Natural killer cell (primary cell): ENCODE results near the gene FAM13B. TPM values are rescaled to one million over a fixed set of nuclear protein-coding genes. Genes with fewer than 3 reads are reported as not detected.

Experiments
- ATAC-seq, 3 donors: fragments of 150-1000 bp in 2 of 3; fragments of 200-7000 bp in 1 of 3; cut with Tn5 transposase; 1 replicate in 1 of 3; 2 replicates in 2 of 3; pipeline ENCODE4 v1.10.0; 2021; ENCODE audit warnings: mild to moderate bottlenecking in 2 of 3, moderate library complexity in 2 of 3
- DNase-seq, 2 donors: peaks; one replicate each; pipeline versions ENCODE4 v3.0.0 to v3.0.0-alpha.2; 2013 to 2021; ENCODE audit warnings: mixed read lengths in 1 of 2
- H3K27ac ChIP-seq: one replicate; pipeline ENCODE4 v1.5.1; 2013; ENCODE audit warnings: mild to moderate bottlenecking, low read length
- H3K27me3 ChIP-seq: one replicate; pipeline ENCODE4 v1.6.1; 2013; ENCODE audit warnings: low read length; ENCODE audit not compliant: control insufficient read depth, insufficient read depth
- H3K36me3 ChIP-seq: one replicate; pipeline ENCODE4 v1.6.1; 2013; ENCODE audit warnings: low read length; ENCODE audit not compliant: control insufficient read depth, insufficient read depth
- H3K4me1 ChIP-seq: one replicate; pipeline ENCODE4 v1.6.1; 2013; ENCODE audit warnings: low read length; ENCODE audit not compliant: control insufficient read depth, insufficient read depth
- H3K4me3 ChIP-seq: one replicate; pipeline ENCODE4 v1.5.1; 2013; ENCODE audit warnings: low read length
- H3K9me3 ChIP-seq: one replicate; pipeline ENCODE4 v1.6.1; 2013; ENCODE audit warnings: low read length; ENCODE audit not compliant: control insufficient read depth, insufficient read depth
- H3K27ac Mint-ChIP-seq, 2 donors: one replicate each; pipeline ENCODE4 v1.8.0; 2022; ENCODE audit warnings: mild to moderate bottlenecking in 2 of 2, mixed read lengths in 2 of 2, moderate library complexity in 1 of 2
- H3K27me3 Mint-ChIP-seq, 2 donors: one replicate each; pipeline ENCODE4 v1.8.0; 2022; ENCODE audit warnings: low read depth in 2 of 2, mixed read lengths in 2 of 2
- H3K36me3 Mint-ChIP-seq: one replicate; pipeline ENCODE4 v1.8.0; 2022; ENCODE audit warnings: mixed read lengths
- H3K4me1 Mint-ChIP-seq, 2 donors: one replicate each; pipeline ENCODE4 v1.8.0; 2022; ENCODE audit warnings: mixed read lengths in 2 of 2
- H3K4me3 Mint-ChIP-seq: one replicate; pipeline ENCODE4 v1.8.0; 2022; ENCODE audit warnings: mild to moderate bottlenecking, moderate library complexity, mixed read lengths
- H3K9me3 Mint-ChIP-seq, 2 donors: one replicate each; pipeline ENCODE4 v1.8.0; 2022; ENCODE audit warnings: mixed read lengths in 2 of 2
- CTCF ChIP-seq: fragments of 200-600 bp; IDR thresholded peaks from one replicate; pipeline ENCODE4 v1.8.0; 2022; ENCODE audit warnings: antibody characterized with exemption
- WGBS: methylation state at CpG from one replicate; pipeline ENCODE4 v1.1.7; 2013; ENCODE audit warnings: missing lambda C conversion rate; ENCODE audit not compliant: insufficient coverage; 5-methylcytosine and 5-hydroxymethylcytosine counted together
- intact Hi-C: fragments of 100-400 bp; cut with micrococcal nuclease; formaldehyde crosslinking; loops from one replicate; pipeline ENCODE4 v1.14.2; 2022
- total RNA-seq, 4 donors: library from RNA; stranded (reverse); fragments of 120-200 nt in 1 of 4; gene quantifications; one replicate each; pipeline versions ENCODE4 v1.2.3 to v1.2.4, GENCODE V29; 2013 to 2022

The FAM13B gene
- total RNA-seq, 3 donors from 2014 or later (not counting 1 experiment from before 2014, with no cell fraction given): 58.8 to 74.4 (median 67.4) TPM

- H3K27me3 Mint-ChIP-seq: no peaks in the 10 kb centered on the region
- no peak for TF ChIP-seq CTCF
- 89% methylated on average over 5 of the region's 5 CpGs for WGBS
These were observed 32.2 kb upstream of the FAM13B start for GRCh38 chr5:138065102-138065501.

GRCh38 chr5:138064526-138064925 is 31.6 kb upstream of the FAM13B start:
- Mint-ChIP-seq H3K36me3 (no peaks in the 10 kb centered on the region), H3K4me1 (peaks cover 5% of the 10 kb centered on the region in 2 donors), H3K27ac (no peak overlapping the region), H3K9me3 (no peaks in the 10 kb centered on the region), H3K27me3 (no peaks in the 10 kb centered on the region), H3K4me3 (no peak overlapping the region)
- ATAC-seq: no peak
- Histone ChIP-seq H3K9me3 (no peaks in the 10 kb centered on the region), H3K4me3 (no peak overlapping the region), H3K36me3 (no peaks in the 10 kb centered on the region), H3K27me3 (peaks cover 2% of the 10 kb centered on the region), H3K27ac (no peak overlapping the region), H3K4me1 (no peaks in the 10 kb centered on the region)
- TF ChIP-seq CTCF: no peak
- DNase-seq: no peak
- intact Hi-C loops: loop anchor here (10.0 kb wide), 1 partner anchor 280 kb away; no protein-coding TSS in a partner anchor

More at GRCh38 chr5:138065102-138065501, 32.2 kb upstream of the FAM13B start:
- H3K4me3 ChIP-seq: no peak overlapping the region
- peaks cover 2% of the 10 kb centered on the region for H3K27me3 ChIP-seq
- Mint-ChIP-seq H3K4me1 (peaks cover 5% of the 10 kb centered on the region in 2 donors), H3K36me3 (no peaks in the 10 kb centered on the region), H3K4me3 (no peak overlapping the region), H3K27ac (no peak overlapping the region), H3K9me3 (no peaks in the 10 kb centered on the region)
- no peaks in the 10 kb centered on the region for H3K9me3 ChIP-seq
- peak in 1 of 2 donors; percentile 29 for DNase-seq
- H3K27ac ChIP-seq: no peak overlapping the region
- intact Hi-C loops: loop anchor here (10.0 kb wide), 1 partner anchor 280 kb away; no protein-coding TSS in a partner anchor
- H3K36me3 ChIP-seq: no peaks in the 10 kb centered on the region
- ATAC-seq: no peak
- H3K4me1 ChIP-seq: no peaks in the 10 kb centered on the region

- WGBS: 61% methylated on average over 13 of the region's 13 CpGs
These were observed 22.1 kb upstream of the FAM13B start for GRCh38 chr5:138054847-138055558.

More at GRCh38 chr5:138054847-138055558, 22.1 kb upstream of the FAM13B start:
- H3K27me3 ChIP-seq: no peaks in the 10 kb centered on the region
- Mint-ChIP-seq H3K4me3 (no peak overlapping the region), H3K27ac (no peak overlapping the region), H3K9me3 (no peaks in the 10 kb centered on the region), H3K36me3 (no peaks in the 10 kb centered on the region), H3K4me1 (no peaks in the 10 kb centered on the region), H3K27me3 (peaks cover 5 to 27% of the 10 kb centered on the region in 2 donors)
- ATAC-seq (no peak), DNase-seq (no peak)
- intact Hi-C loops: no loop called here
- no peak overlapping the region for H3K27ac ChIP-seq
- no peaks in the 10 kb centered on the region for H3K9me3 ChIP-seq
- TF ChIP-seq CTCF: no peak
- no peak overlapping the region for H3K4me3 ChIP-seq
- no peaks in the 10 kb centered on the region for H3K36me3 ChIP-seq
- no peaks in the 10 kb centered on the region for H3K4me1 ChIP-seq
